PC-9 (cell line): ENCODE measurements around the gene LRRC53. TPM values are rescaled to one million over a fixed set of nuclear protein-coding genes. Genes with fewer than 3 reads are reported as not detected.

Source experiments
- BruUV-seq: library from RNA; stranded (reverse); fragments of 400-500 nt; replicated peaks from 2 replicates; lab custom pipeline; 2021; lab: Mats Ljungman, UMichigan
- CTCF ChIA-PET: fragments of 300-600 bp; sonication (Branson Sonifier 250); formaldehyde crosslinking; loops from one replicate; lab custom pipeline; 2022; ENCODE audit warnings: antibody characterized with exemption; lab: Charles Lee
- POLR2A ChIA-PET: fragments of 300-600 bp; sonication (Branson Sonifier 250); formaldehyde crosslinking; loops from one replicate; lab custom pipeline; 2022; ENCODE audit warnings: antibody characterized with exemption; ENCODE audit not compliant: unreplicated experiment; lab: Charles Lee
- DNase-seq, 2 experiments: peaks; one replicate each; pipeline versions ENCODE4 v3.0.0 to v3.0.0-alpha.2; 2015 to 2022; ENCODE audit warnings: mixed read lengths in 1 of 2
- H2AFZ ChIP-seq: fragments of 200-600 bp; sonication (generic); 2 replicates; pipeline ENCODE4 v1.8.1; 2017; ENCODE audit warnings: antibody characterized with exemption
- H3F3A ChIP-seq: fragments of 200-600 bp; sonication (generic); 2 replicates; pipeline ENCODE4 v1.8.1; 2017; ENCODE audit warnings: antibody characterized with exemption, mild to moderate bottlenecking, low read depth; ENCODE audit not compliant: insufficient read depth
- H3K27ac ChIP-seq: fragments of 200-600 bp; sonication (generic); 2 replicates; pipeline ENCODE4 v1.6.1; 2016; ENCODE audit warnings: mixed run types
- H3K27me3 ChIP-seq: fragments of 200-600 bp; sonication (generic); 2 replicates; pipeline ENCODE4 v1.6.1; 2016; ENCODE audit warnings: low read depth, mixed run types; ENCODE audit not compliant: insufficient read depth
- H3K36me3 ChIP-seq: fragments of 200-600 bp; sonication (generic); 2 replicates; pipeline ENCODE4 v1.6.1; 2016; ENCODE audit warnings: low read depth, mixed run types
- H3K4me1 ChIP-seq: fragments of 200-600 bp; sonication (generic); replicated peaks from 2 replicates; pipeline ENCODE4 v1.6.1; 2016; ENCODE audit warnings: mixed run types; ENCODE audit not compliant: insufficient read depth
- H3K4me2 ChIP-seq: fragments of 200-600 bp; sonication (generic); 2 replicates; pipeline ENCODE4 v1.6.1; 2017; ENCODE audit warnings: mixed run types
- H3K4me3 ChIP-seq: fragments of 200-600 bp; sonication (generic); 2 replicates; pipeline ENCODE4 v1.6.1; 2016; ENCODE audit warnings: mixed run types
- H3K79me2 ChIP-seq: fragments of 200-600 bp; sonication (generic); 2 replicates; pipeline ENCODE4 v1.6.1; 2017; ENCODE audit warnings: low read depth, mixed run types
- H3K9me2 ChIP-seq: fragments of 200-600 bp; sonication (generic); 2 replicates; pipeline ENCODE4 v1.8.1; 2017; ENCODE audit warnings: mild to moderate bottlenecking; ENCODE audit not compliant: insufficient read depth
- H3K9me3 ChIP-seq: fragments of 200-600 bp; sonication (generic); 2 replicates; pipeline ENCODE4 v1.8.1; 2016; ENCODE audit warnings: low read depth; ENCODE audit not compliant: insufficient read depth
- H4K20me1 ChIP-seq: fragments of 200-600 bp; sonication (generic); 2 replicates; pipeline ENCODE4 v1.8.1; 2017; ENCODE audit not compliant: insufficient read depth
- CTCF ChIP-seq: fragments of 200-600 bp; sonication (generic); conservative IDR thresholded peaks from 2 replicates; pipeline ENCODE4 v1.6.1; 2017; ENCODE audit warnings: mixed run types, antibody characterized with exemption, mild to moderate bottlenecking, moderate library complexity
- EZH2 ChIP-seq: fragments of 200-600 bp; sonication (generic); IDR thresholded peaks from 2 replicates; pipeline ENCODE4 v1.8.0; 2017; ENCODE audit warnings: antibody characterized with exemption, low read depth
- intact Hi-C: fragments of 100-400 bp; cut with micrococcal nuclease; formaldehyde crosslinking; loops from one replicate; pipeline ENCODE4 v1.10.0; 2022; ENCODE audit not compliant: unreplicated experiment
- total RNA-seq: library from RNA; stranded (reverse); gene quantifications from 2 replicates; pipeline ENCODE4 v1.2.3, GENCODE V29; 2021

LRRC53 gene
- total RNA-seq, 1 experiment from 2014 or later = not detected

GRCh38 chr1:74431531-74431930, 80.9 kb downstream of the LRRC53 start:
- BruUV-seq = no TSS peak
- POLR2A ChIA-PET = no interaction called here
- Histone ChIP-seq H3K4me2 (no peak overlapping the region), H3K79me2 (no peaks in the 10 kb centered on the region), H3K9me2 (no peaks in the 10 kb centered on the region), H3K4me3 (no peak overlapping the region), H3K36me3 (no peaks in the 10 kb centered on the region), H3F3A (no peaks in the 10 kb centered on the region), H3K4me1 (no peaks in the 10 kb centered on the region), H3K27me3 (no peaks in the 10 kb centered on the region), H4K20me1 (no peaks in the 10 kb centered on the region), H3K27ac (no peak overlapping the region), H2AFZ (no peak overlapping the region), H3K9me3 (no peaks in the 10 kb centered on the region)
- CTCF ChIA-PET = no interaction called here
- DNase-seq = no peak
- intact Hi-C loops = no loop called here
- TF ChIP-seq EZH2 = no peak
- TF ChIP-seq CTCF = no peak

- Histone ChIP-seq H3K27ac (no peak overlapping the region), H3K4me1 (no peaks in the 10 kb centered on the region), H2AFZ (no peak overlapping the region), H3F3A (no peaks in the 10 kb centered on the region), H3K4me2 (no peak overlapping the region), H3K27me3 (no peaks in the 10 kb centered on the region), H4K20me1 (no peaks in the 10 kb centered on the region), H3K36me3 (no peaks in the 10 kb centered on the region), H3K4me3 (no peak overlapping the region), H3K79me2 (no peaks in the 10 kb centered on the region), H3K9me3 (no peaks in the 10 kb centered on the region), H3K9me2 (no peaks in the 10 kb centered on the region)
- ChIA-PET CTCF (no interaction called here), POLR2A (no interaction called here)
- no peak for TF ChIP-seq CTCF
- no peak for TF ChIP-seq EZH2
- intact Hi-C loops = no loop called here
- no TSS peak for BruUV-seq
- DNase-seq = no peak
Observed at GRCh38 chr1:74430342-74430934, 82.0 kb downstream of the LRRC53 start.

- no peaks in the 10 kb centered on the region for H3K36me3 ChIP-seq
Observed at GRCh38 chr1:74429580-74429979, 82.8 kb downstream of the LRRC53 start.

More at GRCh38 chr1:74429580-74429979, 82.8 kb downstream of the LRRC53 start:
- Histone ChIP-seq H3K4me2 (no peak overlapping the region), H3K4me1 (no peaks in the 10 kb centered on the region), H3K27ac (no peak overlapping the region), H3K79me2 (no peaks in the 10 kb centered on the region), H4K20me1 (no peaks in the 10 kb centered on the region), H3K27me3 (no peaks in the 10 kb centered on the region), H3K9me3 (no peaks in the 10 kb centered on the region), H3F3A (no peaks in the 10 kb centered on the region), H3K9me2 (no peaks in the 10 kb centered on the region), H2AFZ (no peak overlapping the region), H3K4me3 (no peak overlapping the region)
- POLR2A ChIA-PET = no interaction called here
- TF ChIP-seq EZH2 (no peak), CTCF (no peak)
- BruUV-seq = no TSS peak
- CTCF ChIA-PET = no interaction called here
- intact Hi-C loops = no loop called here
- DNase-seq = no peak
